ENCODE data around the gene CFAP210. TPM values are rescaled to one million over a fixed set of nuclear protein-coding genes. Genes with fewer than 3 reads are reported as not detected.

CFAP210 gene
- total and polyA plus RNA-seq, 9 of the 15 experiments (the other 6 are each of a cell fraction or from before 2014, with no cell fraction given), result 0.75 to 3.6 (median 1.3) TPM

DNA sequence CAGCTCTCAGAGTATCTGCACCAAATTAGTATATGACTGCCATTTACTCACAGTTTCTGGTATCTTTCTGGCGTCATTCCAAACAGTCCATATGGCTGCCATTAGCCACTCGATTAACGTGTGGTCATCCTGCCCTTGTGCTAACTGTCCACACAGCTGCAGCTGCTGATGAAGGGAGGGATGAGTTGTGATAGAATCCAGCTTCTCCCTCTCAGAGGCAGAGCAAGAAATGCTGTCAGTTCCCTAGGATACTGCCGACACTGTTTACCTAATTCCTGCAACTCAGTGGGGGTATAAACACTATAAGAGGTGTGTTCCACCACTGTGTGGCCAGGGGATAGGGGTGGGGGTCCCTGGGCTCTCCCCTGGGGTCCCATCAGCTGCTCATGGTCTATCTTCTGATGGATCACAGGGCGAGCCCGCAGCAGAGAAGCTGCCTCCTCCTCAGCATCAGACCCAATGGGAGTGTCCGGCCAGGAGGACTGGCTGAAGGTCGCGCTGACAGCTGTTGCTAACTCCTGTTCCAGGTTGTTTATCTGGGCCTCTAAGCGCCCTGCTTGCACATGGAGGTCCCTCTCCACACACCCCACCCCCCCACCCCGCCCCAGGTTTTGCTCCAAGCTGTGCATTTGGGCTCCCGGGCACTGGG, 22.2 kb upstream of the CFAP210 start (continued):
- 0 out of 4 replicates have a peak, but pooled peaks of 1 of the 2 experiments have one; percentile 42 for TF ChIP-seq ZNF639 (CRISPR knock-in tag; conservative IDR thresholded peaks at IDR 0.05 in 1 of 2, IDR thresholded peaks at IDR 0.05 in 1 of 2)
- peak; percentile 47; the same call in 1 of the 2 replicates for TF ChIP-seq NCOR1 (IDR thresholded peaks at IDR 0.05)
- TF ChIP-seq, protein P1, sequence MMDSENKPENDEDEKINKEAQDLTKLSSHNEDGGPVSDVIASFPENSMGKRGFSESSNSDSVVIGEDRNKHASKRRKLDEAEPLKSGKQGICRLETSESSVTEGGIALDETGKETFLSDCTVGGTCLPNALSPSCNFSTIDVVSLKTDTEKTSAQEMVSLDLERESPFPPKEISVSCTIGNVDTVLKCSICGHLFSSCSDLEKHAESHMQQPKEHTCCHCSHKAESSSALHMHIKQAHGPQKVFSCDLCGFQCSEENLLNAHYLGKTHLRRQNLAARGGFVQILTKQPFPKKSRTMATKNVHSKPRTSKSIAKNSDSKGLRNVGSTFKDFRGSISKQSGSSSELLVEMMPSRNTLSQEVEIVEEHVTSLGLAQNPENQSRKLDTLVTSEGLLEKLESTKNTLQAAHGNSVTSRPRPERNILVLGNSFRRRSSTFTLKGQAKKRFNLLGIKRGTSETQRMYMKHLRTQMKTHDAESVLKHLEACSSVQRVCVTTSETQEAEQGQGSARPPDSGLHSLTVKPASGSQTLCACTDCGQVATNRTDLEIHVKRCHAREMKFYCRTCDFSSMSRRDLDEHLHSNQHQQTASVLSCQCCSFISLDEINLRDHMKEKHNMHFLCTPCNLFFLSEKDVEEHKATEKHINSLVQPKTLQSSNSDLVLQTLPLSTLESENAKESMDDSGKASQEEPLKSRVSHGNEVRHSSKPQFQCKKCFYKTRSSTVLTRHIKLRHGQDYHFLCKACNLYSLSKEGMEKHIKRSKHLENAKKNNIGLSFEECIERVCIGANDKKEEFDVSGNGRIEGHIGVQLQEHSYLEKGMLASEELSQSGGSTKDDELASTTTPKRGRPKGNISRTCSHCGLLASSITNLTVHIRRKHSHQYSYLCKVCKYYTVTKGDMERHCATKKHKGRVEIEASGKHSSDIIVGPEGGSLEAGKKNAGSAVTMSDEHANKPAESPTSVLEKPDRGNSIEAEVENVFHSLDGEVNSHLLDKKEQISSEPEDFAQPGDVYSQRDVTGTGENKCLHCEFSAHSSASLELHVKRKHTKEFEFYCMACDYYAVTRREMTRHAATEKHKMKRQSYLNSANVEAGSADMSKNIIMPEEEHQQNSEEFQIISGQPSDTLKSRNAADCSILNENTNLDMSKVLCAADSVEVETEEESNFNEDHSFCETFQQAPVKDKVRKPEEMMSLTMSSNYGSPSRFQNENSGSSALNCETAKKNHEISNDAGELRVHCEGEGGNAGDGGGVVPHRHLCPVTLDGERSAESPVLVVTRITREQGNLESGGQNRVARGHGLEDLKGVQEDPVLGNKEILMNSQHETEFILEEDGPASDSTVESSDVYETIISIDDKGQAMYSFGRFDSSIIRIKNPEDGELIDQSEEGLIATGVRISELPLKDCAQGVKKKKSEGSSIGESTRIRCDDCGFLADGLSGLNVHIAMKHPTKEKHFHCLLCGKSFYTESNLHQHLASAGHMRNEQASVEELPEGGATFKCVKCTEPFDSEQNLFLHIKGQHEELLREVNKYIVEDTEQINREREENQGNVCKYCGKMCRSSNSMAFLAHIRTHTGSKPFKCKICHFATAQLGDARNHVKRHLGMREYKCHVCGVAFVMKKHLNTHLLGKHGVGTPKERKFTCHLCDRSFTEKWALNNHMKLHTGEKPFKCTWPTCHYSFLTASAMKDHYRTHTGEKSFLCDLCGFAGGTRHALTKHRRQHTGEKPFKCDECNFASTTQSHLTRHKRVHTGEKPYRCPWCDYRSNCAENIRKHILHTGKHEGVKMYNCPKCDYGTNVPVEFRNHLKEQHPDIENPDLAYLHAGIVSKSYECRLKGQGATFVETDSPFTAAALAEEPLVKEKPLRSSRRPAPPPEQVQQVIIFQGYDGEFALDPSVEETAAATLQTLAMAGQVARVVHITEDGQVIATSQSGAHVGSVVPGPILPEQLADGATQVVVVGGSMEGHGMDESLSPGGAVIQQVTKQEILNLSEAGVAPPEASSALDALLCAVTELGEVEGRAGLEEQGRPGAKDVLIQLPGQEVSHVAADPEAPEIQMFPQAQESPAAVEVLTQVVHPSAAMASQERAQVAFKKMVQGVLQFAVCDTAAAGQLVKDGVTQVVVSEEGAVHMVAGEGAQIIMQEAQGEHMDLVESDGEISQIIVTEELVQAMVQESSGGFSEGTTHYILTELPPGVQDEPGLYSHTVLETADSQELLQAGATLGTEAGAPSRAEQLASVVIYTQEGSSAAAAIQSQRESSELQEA (IDR thresholded peaks at IDR 0.05; ENCODE audit: low read depth), result no peak
- TF ChIP-seq, protein P2, sequence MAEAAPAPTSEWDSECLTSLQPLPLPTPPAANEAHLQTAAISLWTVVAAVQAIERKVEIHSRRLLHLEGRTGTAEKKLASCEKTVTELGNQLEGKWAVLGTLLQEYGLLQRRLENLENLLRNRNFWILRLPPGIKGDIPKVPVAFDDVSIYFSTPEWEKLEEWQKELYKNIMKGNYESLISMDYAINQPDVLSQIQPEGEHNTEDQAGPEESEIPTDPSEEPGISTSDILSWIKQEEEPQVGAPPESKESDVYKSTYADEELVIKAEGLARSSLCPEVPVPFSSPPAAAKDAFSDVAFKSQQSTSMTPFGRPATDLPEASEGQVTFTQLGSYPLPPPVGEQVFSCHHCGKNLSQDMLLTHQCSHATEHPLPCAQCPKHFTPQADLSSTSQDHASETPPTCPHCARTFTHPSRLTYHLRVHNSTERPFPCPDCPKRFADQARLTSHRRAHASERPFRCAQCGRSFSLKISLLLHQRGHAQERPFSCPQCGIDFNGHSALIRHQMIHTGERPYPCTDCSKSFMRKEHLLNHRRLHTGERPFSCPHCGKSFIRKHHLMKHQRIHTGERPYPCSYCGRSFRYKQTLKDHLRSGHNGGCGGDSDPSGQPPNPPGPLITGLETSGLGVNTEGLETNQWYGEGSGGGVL (CRISPR knock-in tag; IDR thresholded peaks at IDR 0.05), result no peak
- TF ChIP-seq, protein P3, sequence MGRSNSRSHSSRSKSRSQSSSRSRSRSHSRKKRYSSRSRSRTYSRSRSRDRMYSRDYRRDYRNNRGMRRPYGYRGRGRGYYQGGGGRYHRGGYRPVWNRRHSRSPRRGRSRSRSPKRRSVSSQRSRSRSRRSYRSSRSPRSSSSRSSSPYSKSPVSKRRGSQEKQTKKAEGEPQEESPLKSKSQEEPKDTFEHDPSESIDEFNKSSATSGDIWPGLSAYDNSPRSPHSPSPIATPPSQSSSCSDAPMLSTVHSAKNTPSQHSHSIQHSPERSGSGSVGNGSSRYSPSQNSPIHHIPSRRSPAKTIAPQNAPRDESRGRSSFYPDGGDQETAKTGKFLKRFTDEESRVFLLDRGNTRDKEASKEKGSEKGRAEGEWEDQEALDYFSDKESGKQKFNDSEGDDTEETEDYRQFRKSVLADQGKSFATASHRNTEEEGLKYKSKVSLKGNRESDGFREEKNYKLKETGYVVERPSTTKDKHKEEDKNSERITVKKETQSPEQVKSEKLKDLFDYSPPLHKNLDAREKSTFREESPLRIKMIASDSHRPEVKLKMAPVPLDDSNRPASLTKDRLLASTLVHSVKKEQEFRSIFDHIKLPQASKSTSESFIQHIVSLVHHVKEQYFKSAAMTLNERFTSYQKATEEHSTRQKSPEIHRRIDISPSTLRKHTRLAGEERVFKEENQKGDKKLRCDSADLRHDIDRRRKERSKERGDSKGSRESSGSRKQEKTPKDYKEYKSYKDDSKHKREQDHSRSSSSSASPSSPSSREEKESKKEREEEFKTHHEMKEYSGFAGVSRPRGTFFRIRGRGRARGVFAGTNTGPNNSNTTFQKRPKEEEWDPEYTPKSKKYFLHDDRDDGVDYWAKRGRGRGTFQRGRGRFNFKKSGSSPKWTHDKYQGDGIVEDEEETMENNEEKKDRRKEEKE (IDR thresholded peaks at IDR 0.05; ENCODE audit: borderline replicate concordance in 1 of 2, control insufficient read depth in 1 of 2, low read depth in 2 of 2, low read length in 1 of 2), result no peak
- no peak for TF ChIP-seq LARP7 (IDR thresholded peaks at IDR 0.05)
- TF ChIP-seq HMBOX1 (IDR thresholded peaks at IDR 0.05), result peak; percentile 59
- peak; percentile 93 for TF ChIP-seq CTBP1 (IDR thresholded peaks at IDR 0.05; ENCODE audit: borderline replicate concordance)
- TF ChIP-seq RHOXF2B (CRISPR knock-in tag; conservative IDR thresholded peaks at IDR 0.05), result no peak
- TF ChIP-seq TGIF2 (CRISPR knock-in tag; IDR thresholded peaks at IDR 0.05), result no peak
